Measurements from ENCODE around the gene CDK14.

Gene CDK14

DNA sequence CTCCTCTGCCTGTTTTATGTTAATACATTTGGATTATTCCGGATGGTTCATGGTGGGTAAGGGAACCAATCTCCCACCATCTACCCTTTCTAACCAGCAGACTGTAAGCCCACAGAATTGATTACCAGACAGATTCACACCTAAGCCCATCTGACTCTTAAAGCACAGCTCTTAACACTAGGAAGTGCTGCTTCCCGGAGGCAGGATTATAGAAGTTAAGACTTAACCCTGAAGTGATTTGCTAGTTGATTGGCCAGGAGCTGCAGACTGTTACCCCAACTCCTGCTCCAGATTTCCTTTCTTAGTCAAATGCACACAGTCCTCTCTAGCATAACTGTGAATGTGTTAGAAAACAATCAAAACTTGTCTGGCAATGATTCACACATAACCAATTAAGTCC, 221.7 kb downstream of the CDK14 start:
- DNase-seq = no peak

DNA sequence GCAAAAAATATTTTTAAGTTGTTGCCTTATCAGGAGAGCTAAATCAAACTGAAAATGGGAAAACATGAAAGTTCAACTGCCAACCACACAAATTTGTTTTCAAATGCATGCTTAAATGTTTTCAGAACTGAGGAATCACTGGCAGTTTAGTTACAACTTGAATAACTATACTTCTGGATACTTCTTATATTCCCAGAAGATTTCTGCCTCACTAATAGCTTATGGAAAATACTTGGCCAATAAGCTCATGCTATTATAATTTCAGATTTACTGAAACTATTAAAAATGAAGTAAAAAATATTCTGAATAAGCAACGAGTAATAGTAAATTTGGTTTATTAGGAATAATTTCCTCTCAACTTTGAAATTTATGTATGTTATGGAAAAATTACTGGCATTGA, 222.2 kb downstream of the CDK14 start:
- no peak for DNase-seq

DNA sequence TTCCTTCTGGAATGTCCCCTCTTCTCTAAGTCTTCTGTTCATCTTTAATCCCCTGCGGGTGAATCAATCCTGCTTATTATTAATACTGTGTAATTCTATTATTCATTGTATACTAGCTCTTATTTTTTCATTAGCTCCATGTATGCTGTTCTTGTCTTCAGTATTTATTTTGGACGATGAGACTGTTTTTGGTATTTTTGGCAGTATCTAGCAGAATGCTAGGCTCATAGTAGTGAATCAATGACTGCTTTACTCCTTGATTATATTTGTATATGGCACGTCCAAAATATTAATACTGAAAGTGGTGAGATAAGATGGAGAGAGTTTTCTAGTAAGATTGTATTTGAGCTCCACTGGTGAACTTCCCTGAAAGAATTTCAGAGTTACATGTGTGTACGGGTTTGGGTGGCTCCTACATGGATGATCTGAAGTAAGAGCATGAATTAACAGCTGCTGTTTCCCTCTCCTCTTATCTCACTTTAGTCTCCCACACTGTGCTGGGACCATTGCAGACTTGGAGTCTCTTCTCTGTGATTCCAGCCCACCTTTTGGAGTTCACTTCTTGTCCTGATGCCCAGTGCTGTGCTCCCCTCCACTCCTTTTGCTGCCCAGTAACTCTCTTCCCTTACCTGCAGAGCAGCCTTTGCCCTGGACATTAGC, 226.0 kb downstream of the CDK14 start:
- no peak for DNase-seq

DNA sequence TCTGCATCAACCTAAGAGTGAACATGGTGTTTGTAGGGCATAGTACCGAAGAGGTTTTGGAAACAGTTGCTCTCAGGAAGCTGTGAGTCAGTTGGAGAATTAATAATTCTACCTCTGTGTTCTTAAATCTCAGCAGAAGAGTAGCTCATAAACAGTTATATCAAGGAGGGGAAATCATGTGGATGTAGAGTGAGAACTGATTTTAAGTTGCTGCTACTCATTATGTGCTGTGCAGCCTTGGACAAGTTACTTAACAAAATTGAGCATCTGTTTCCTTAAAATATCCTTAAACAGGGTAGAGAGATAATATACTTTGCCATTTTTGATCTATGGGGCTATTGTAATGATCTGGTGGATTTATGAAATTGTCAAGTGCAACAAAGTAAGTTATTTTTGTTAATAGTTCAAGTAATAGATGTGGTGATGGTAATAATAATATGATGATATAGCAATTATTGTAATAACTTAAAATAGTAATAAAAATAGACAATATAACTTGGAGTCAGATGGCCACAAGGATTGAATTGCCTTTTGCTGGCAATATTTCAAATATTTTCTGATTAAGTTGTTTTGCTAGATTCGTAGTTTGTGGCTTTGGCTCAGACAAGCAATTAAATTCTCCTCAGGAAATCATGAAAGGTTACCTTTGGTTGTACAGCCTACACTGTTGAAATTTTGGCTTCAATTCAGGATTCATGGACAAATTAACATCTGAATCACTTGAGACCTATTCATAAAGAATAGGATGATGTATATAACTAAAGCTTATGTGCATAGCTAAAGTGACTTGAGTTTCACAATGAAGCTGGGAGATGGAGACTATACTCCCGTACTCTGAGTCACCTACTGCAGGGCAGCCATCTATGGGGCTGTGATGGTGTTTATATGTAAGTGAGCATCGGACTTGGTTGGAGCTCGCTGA, 228.5 kb downstream of the CDK14 start:
- DNase-seq = no peak

DNA sequence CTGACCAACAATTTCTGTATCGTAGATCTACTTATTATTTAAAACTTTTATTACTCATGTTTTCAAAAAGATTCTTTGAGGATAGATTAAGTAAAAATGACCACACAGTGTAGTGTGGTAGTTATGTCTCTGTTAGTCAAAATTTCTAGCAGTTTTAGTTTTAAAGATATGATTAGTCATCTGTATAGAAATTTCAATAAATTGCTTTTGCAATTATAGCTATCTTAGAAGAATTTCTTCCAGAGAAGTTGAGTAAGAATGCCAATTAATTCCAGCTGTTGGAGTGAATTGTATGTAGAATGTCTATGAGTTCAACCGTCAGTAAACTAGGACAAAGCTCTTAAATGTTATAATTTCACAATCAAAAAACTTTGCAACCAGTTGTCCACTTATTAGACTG, 229.7 kb downstream of the CDK14 start:
- DNase-seq = no peak

DNA sequence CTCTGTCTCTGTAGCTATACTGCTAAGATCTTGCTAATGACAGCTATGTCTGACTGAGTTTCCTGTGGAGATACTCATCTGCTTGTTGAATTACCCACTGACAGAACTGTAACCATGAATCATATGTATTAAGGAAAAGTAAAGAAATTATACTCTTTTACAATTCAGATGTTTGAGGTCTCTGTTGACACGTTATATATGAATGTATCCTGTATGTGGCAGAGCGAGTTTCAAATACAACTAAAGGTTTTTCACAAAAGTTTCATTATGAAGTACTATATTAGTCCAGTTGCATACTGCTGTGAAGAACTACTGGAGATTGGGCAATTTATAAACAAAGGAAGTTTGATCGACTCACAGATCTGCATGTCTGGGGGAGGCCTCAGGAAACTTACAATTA, 232.5 kb downstream of the CDK14 start:
- DNase-seq = no peak

DNA sequence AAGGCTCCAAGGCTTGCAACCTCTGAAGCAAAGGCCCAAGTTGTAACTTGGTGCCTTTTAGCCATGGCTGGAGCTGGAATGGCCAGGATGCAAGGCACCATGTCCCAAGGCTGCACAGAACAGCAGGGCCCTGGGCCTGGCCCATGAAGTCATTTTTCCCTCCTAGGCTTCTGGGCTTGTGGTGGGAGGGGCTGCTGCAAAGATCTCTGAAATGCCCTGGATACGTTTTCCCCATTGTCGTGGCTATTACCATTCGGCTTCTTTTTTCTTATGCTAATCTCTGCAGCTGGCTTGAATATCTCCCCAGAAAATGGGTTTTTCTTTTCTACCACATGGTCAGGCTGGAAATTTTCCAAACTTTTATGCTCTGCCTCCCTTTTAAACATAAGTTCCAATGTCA, 234.2 kb downstream of the CDK14 start:
- DNase-seq = no peak

DNA sequence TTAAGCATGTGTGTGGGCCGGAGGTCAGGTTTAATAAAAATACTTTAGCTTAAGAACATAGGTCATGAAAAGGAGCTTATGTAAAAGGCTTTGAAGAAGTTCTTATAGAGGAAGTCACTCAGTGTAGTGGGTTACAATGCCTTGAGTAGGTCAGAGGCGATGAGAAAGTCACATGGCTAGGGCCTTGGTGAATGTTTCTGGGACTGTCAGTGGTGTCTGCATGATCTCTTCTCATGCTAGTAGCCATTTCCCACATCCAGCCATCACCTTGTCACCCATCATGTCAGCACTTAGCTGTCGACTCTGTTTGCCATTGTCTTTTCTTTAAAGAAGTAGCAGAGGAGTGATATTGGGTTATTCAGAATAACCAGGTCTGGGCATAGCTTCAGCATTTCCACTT, 236.6 kb downstream of the CDK14 start:
- DNase-seq = no peak

DNA sequence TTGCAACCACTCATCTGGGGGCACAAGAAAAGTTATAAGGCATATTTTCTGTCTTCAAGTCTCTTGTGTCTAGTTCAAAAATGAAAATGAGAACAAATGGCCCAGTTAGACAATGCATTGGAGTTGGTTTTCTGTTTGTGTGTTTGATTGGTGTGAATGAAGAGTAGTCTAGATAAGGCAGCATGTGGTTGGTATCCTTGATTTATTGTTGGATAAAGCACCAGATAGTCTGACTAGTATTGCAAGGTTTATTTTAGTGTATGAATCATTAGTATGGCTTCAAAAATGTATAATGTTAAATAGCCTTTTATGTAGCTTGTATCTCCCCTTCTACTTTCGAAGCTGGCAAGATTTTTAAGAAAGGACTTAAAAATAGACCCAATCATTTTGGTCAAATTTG, 237.3 kb downstream of the CDK14 start:
- no peak for DNase-seq

DNA sequence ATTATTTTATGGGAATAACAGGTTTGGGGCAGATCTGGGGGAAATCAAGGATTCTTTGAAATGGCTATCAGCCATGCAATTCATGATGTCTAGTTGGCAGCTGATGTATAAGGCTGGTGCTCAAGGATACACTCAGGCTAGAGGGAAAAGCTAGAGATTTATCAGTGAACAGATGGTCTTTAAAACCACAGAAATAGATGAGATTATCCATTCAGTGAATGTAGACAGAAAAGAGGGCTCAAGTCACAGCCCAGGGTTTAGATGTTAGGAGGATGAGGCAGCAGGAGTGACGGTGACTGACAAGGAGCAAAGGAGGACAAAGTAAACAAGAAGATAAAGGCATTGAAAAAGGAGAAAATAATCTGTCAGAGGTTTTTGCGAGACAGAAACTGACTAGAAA, 238.7 kb downstream of the CDK14 start:
- no peak for DNase-seq

DNA sequence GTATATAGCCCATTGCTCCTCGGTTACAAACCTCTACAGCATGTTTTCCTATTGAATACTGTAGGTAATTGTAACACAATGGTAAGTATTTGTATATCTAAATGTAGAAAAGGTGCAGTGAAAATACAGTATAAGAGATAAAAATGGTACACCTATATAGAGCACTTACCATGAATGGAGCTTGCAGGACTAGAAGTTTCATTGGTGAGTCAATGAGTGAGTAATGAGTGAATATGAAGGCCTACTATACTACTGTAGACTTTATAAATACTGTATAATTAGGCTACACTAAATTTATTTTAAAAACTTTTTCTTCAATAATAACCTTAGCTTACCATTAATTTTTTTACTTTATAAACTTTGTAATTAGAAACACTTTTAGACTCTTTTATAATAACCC, 239.7 kb downstream of the CDK14 start:
- DNase-seq = no peak

DNA sequence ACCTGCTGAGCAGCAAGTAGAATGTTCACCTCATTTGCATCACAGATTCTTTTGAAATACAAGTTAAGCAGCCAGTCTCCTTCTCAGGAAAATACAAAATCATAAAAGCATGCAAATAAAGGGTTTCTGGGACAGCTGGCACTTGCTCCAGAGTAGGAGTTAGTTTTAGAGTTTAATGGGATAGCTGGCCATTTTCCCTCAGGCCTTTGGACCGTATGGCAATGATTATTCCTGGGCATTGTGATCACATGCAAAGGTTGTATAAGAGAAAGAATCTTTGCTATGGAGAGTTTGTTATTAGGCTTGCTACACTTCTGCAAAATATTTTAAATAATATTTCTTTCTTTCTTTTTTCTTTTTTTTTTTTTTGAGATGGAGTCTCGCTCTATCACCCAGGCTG, 240.8 kb downstream of the CDK14 start:
- no peak for DNase-seq

DNA sequence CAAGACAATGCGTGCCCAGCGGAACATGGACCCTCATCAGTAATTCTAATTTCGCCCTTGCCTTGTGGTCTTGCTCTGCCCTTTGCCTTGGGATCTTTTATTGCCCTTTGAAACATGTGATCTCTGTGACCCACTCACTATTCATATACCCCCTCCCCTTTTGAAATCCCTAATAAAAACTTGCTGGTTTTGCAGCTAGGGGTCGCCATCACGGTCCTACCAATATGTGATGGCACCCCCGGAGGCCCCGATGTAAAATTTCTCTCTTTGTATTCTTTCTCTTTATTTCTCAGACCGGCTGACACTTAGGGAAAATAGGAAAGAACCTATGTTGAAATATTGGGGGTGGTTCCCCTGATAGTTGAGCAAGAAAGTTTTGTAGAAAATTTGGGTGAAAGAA, 242.7 kb downstream of the CDK14 start:
- DNase-seq = no peak

DNA sequence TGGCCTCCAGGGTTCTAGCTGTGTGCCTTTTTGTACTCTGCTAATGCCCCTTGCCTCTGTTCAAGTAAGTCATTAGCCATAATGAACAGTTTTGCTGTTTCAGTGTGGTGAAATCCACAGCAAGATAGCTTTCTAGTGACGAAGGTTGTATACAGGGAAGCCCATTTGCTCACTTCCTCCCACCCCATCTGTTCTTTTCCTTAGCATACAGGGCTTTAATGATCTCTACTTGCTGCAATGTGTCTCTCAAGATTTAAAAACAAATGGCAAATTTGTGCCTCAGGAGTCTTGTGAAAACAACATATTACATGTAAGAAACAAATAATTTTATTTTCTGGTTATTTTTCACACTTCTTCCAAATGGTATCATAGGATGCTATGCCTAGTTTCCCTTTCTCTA, 243.2 kb downstream of the CDK14 start:
- DNase-seq = no peak

DNA sequence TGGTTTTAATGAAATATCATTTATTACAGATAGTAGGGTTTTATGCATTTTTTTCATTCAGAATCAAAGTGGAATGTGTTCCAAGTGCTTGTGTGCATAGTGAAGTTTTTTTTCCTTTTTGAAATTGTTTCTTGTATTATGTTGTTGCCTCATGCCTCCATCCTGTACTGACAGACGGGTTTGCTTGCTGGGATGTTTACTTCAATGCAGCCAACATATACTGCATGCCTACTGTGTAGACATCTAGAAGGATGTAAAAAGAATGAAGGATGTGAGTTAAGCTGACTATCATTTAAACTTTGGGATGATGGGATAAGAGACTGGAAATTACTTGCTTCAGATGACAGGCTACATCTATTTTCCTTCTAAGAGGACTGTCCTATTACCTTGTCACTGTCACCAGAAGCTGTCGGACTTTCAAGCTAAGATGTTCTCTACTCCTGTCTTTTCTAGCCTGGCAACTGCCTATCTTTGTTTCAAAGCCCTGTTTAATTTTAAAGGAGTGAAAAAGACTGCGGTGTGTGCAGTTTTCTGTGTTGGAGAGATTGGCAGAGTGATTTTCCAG, 243.7 kb downstream of the CDK14 start:
- DNase-seq = no peak

DNA sequence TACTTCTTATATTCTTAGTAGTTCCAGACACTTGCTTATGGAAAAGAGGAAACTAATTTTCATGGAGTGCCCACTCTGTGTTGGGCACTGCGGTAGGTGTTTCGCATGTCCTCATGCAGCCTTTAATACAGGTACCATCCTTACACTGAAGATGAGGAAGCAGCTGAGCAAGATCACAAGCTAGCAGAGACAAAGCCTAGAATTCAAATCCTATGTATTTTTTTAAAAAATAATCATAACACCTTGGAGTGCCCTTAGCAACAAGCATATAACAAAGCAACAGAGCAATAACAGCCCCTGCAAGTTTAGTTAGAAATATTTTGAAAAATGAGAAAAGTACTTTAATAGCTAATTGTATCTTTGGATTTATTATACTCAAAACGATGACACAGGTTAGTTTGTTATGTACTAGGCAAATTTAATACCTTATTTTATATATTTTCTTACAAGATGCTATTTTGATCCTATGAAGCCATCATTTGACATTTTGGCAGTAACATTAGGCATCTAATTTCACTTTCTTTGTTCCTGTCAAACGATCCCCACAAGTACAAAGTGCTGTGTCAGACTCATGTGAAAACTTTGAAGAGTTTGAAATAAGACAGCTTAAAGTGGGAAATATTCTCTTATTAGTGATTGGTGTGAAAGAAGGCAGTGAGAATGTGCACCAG, 245.8 kb downstream of the CDK14 start:
- no peak for DNase-seq

DNA sequence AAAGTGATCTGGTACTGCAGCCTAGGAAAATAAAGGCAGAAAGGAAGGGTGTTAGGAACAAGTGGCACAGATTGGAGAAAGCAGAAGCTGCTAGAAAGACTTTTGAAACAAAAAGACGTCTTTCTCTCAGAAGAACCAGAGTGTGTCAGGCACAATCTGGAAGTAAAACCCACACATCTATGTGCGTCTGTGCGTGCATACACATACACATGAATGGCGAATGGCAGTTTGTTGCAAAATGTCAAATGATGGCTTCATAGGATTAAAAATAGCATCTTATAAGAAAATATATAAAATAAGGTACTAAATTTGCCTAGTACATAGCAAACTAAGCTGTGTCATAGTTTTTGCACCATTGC, 246.3 kb downstream of the CDK14 start:
- DNase-seq = no peak

DNA sequence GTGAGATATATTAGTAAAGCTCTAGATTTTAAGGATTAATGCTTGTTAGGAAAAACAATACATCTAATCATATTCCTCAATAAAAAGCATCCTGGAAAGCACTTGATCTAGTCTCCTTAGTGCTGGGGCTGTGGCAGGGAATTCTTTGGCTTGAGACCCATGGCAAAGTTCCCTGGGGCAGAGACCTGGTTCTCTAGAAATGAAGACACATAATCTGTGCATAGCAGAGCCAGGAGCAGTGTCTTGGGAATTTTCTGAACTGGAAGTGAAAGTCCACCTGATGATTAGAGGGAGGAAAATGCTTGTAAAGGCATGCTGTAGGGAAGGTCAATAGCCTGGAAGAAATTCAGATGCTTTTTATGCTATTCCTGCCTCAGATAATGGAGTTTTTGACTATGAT, 247.4 kb downstream of the CDK14 start:
- DNase-seq = no peak

DNA sequence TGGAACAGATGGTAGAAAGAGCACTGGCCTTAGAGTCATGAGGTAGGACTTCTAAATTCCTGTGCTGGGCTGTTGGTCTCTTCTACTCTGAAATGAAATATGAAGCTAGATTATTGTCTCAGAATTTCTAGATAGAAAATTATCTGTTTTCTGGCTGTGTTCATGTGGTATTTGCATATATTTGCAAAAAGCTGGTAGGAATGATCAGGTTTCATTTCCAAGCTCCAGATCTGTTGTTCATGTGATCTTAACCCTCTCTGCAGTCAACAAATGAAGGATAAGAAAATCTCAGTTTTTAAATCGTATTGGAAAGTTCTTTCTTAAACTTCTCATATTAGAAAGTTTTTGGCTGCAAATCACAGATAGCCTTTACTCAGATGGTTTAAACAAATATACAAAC, 248.3 kb downstream of the CDK14 start:
- DNase-seq = no peak

DNA sequence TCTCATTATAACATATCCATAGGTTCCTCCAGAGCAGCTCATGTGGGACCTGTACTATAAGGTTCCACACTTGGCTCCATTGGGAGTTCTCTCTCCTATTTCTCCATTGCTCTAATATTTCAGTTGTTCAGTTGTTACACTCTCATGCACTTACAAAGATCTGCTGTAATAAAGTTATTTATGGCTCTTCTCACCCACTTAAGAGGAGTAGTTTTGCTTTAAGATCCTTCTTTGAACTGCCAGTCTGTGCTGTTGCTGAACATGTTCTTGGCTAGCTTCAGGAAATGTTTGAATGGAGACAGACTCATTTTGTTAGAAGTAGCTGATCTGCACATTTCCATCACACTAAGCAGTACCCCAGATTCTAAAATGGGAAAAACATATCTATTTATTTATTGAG, 250.1 kb downstream of the CDK14 start:
- DNase-seq = no peak

DNA sequence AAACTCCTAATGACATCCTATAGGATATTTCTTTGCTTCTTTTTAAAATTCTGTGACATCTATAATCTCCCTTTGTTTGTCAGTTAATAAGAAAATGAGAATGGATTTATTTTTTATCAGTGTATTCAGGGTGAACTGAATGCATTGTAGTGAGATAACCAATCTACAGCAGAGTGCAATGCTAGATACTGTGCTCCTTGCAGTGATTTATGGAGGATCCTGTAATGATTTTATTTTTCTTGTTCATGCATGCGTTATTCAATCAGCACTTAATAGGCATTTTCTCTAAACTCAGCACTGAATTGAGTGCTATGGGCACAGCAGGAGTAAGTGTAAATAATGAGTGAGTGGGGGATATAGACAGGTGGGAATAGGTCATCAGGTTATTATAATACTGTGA, 253.9 kb downstream of the CDK14 start:
- DNase-seq = no peak

DNA sequence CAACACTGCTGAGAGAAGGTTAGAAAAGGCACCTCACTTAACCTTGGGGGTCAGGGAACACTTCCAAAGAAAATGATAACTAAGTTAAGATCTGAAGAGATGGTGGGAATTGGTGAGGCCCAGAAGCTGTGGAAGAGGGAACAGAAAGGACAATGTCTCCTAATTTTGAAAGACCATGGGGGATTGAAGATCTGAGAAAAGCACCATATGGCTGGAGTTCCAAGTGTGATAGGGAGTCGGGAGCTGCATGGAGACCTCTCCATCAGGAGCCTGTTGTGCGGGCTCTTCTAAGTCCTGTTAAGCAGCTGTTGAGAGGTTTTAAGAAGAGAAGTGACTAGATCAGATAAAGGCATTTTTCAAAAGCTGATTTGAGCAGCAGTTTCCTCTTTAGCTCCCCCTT, 254.3 kb downstream of the CDK14 start:
- no peak for DNase-seq

DNA sequence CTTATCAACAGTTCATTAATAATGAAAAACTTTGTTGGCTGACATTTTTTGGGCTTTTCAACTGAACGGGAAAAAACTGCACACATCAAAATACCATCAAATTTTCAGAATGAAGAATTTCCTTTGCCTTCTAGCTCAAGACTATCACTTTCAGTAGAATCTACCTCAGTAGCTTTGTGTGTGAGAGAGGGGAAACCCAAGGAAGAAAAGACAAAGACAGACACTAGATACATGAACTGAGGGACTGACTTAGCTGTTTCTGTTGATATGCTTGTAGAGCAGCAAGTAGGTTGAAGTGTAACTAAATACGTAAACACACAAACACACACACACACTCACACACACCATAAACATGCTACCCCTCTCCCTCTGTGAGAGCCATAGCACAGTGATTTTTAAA, 257.1 kb downstream of the CDK14 start:
- no peak for DNase-seq

Data from CD4-positive, alpha-beta T cell treated with Interleukin-10 for 1 hour (primary cell).